ENCODE data around the gene PITPNM3. TPM values are rescaled to one million over a fixed set of nuclear protein-coding genes. Genes with fewer than 3 reads are reported as not detected.

The PITPNM3 gene
- total RNA-seq, 6 experiments from 2014 or later = 0.94 to 1.1 (median 1.0) TPM

DNA sequence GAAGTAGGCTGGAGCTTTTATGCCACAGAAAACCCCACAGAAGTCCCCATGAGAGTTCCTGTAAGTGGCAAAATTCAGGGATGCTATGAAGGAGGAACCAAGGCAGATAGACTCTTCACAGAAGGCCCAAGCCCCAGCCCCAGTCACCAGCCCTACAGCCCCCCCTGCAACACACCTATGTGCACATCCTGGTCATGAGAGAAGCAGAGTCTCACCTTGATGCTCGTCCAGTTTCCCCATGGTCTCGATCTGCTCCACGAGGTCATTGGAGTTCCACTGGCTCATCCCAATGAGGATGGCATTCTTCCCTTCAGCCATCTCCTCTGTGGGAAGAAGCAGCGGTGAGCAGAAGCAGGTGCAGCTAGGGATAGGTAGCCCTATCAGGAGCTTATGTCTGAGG, 31.2 kb downstream of the PITPNM3 start:
- TF ChIP-seq, protein P1, sequence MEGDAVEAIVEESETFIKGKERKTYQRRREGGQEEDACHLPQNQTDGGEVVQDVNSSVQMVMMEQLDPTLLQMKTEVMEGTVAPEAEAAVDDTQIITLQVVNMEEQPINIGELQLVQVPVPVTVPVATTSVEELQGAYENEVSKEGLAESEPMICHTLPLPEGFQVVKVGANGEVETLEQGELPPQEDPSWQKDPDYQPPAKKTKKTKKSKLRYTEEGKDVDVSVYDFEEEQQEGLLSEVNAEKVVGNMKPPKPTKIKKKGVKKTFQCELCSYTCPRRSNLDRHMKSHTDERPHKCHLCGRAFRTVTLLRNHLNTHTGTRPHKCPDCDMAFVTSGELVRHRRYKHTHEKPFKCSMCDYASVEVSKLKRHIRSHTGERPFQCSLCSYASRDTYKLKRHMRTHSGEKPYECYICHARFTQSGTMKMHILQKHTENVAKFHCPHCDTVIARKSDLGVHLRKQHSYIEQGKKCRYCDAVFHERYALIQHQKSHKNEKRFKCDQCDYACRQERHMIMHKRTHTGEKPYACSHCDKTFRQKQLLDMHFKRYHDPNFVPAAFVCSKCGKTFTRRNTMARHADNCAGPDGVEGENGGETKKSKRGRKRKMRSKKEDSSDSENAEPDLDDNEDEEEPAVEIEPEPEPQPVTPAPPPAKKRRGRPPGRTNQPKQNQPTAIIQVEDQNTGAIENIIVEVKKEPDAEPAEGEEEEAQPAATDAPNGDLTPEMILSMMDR (IDR thresholded peaks at IDR 0.05) = no peak
- no peak for DNase-seq
- Mint-ChIP-seq H3K27me3 (ENCODE audit: insufficient read depth) (peaks cover 14% of the 10 kb centered on the region), H3K4me1 (ENCODE audit: low read depth) (peaks cover 10% of the 10 kb centered on the region), H3K4me3 (no peak overlapping the region), H3K27ac (no peak overlapping the region), H3K36me3 (ENCODE audit: low read depth) (no peaks in the 10 kb centered on the region), H3K9me3 (no peaks in the 10 kb centered on the region)

DNA sequence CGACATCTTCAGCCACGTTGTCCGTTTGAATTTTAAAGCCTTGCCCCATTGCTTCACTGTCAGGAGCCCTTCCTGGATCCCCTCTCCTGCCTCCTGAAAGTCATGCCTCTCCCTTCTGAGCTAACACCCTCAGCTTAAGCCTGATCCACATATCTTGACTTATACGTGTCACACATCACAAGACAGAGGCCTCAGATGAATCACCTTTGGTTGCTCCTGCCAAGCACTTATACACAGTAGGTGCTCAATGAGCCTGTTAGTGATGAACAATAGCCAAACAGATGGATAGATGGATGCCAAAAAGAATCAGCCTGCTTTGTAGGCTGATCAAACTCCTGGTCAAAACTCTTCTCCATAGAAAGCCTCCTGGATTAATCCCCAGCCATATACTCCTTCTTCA, 31.8 kb downstream of the PITPNM3 start:
- H3K4me3 Mint-ChIP-seq = no peak overlapping the region
- no peak overlapping the region for H3K27ac Mint-ChIP-seq
- H3K4me1 Mint-ChIP-seq (ENCODE audit: low read depth) = peaks cover 10% of the 10 kb centered on the region
- H3K27me3 Mint-ChIP-seq (ENCODE audit: insufficient read depth) = peaks cover 12% of the 10 kb centered on the region
- TF ChIP-seq, protein P1 (IDR thresholded peaks at IDR 0.05) = no peak
- H3K9me3 Mint-ChIP-seq = no peaks in the 10 kb centered on the region
- no peak for DNase-seq
- no peaks in the 10 kb centered on the region for H3K36me3 Mint-ChIP-seq (ENCODE audit: low read depth)

DNA sequence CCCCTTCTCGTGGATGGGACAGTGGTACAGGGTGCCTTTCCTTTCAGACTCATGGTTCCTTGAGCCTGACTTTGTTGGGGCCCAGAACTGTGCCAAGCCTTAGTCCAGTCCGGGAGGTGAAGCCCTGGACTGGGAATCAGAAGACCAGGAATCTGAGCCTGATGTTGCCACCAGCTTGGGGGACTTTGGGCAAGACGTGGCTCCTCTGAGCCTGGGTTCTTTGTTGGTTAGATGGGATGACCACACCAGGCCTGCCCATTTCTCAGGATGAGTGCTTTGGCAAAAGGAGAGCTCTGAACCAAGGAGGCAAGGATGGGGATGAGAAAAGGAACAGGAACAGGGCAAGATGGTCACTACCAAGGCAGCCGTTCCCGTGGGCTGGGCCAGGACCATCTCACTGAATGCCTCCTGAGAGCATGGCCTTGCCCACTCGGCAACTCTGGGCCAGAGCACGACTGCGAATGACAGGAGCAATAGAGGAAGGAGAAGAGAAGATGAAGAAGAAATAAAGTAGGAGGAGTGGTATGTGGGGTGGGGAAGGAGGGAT, 32.5 kb downstream of the PITPNM3 start:
- Mint-ChIP-seq H3K36me3 (ENCODE audit: low read depth) (no peaks in the 10 kb centered on the region), H3K4me3 (no peak overlapping the region), H3K27me3 (ENCODE audit: insufficient read depth) (peaks cover 7% of the 10 kb centered on the region), H3K4me1 (ENCODE audit: low read depth) (peaks cover 10% of the 10 kb centered on the region), H3K27ac (no peak overlapping the region), H3K9me3 (no peaks in the 10 kb centered on the region)
- DNase-seq = no peak
- TF ChIP-seq, protein P1 (IDR thresholded peaks at IDR 0.05) = no peak

DNA sequence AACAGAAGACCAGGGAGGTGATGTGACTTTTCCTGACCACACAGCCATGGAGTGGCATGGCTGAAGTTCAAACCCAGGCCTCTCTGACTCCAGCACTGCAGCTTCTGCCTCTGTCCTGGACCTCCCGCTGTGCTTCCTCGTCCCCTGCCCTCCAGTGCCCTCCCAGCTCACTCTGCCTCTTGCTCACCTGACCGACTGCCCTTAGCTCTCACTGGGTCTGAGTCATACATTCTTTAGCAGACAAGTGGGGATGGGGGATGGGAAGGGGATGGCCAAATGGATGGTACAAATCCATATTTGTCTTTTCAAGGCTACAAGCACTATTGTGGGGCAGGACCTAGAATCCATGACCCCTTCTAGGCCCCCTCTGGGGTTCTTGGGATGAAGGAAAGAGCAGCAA, 33.0 kb downstream of the PITPNM3 start:
- TF ChIP-seq, protein P1 (IDR thresholded peaks at IDR 0.05) = no peak
- DNase-seq = no peak
- no peak overlapping the region for H3K27ac Mint-ChIP-seq
- no peaks in the 10 kb centered on the region for H3K9me3 Mint-ChIP-seq
- peaks cover 10% of the 10 kb centered on the region for H3K4me1 Mint-ChIP-seq (ENCODE audit: low read depth)
- no peak overlapping the region for H3K4me3 Mint-ChIP-seq
- peaks cover 7% of the 10 kb centered on the region for H3K27me3 Mint-ChIP-seq (ENCODE audit: insufficient read depth)
- no peaks in the 10 kb centered on the region for H3K36me3 Mint-ChIP-seq (ENCODE audit: low read depth)

DNA sequence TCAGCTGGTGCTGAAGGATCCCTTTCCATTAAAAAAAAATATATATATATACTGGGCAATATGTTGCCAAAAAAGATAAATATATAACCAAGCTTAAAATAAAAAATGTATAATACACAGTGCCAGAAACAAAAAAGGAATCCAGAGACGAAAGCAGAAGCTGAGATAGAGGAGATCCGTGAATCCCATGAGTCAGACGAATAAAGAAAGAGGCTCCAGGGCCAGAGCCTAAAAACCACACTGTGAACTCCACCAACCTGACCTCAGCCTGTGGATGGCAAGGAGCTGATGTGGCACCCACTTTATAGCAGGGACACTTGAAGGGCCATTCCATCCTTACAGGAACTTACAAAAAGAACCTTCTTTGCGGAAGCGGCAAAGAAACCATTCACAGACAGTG, 34.8 kb downstream of the PITPNM3 start:
- no peak for DNase-seq
- H3K36me3 Mint-ChIP-seq (ENCODE audit: low read depth) = no peaks in the 10 kb centered on the region
- no peaks in the 10 kb centered on the region for H3K9me3 Mint-ChIP-seq
- H3K27me3 Mint-ChIP-seq (ENCODE audit: insufficient read depth) = peaks cover 7% of the 10 kb centered on the region
- H3K4me1 Mint-ChIP-seq (ENCODE audit: low read depth) = peaks cover 10% of the 10 kb centered on the region
- H3K4me3 Mint-ChIP-seq = no peak overlapping the region
- no peak overlapping the region for H3K27ac Mint-ChIP-seq
- TF ChIP-seq, protein P1 (IDR thresholded peaks at IDR 0.05) = no peak

DNA sequence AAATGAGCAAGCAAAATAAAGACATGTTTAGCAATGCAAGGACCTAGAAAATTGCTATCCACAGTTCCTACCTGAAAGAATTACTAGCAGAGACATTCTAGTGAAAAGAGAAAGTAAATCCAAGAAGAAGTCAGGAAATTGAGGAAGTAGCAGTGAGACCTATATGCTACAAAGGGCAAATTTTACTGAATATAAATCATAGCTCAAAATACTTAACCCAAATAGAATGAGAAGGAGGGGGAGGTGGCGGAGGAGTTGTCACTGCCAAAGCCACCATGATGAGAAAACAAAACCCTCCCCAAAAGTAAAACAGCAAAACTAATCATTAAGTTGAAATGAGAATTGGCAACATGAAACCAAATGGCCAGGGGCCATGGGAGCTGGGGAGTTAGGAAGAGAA, 39.3 kb downstream of the PITPNM3 start:
- Mint-ChIP-seq H3K4me1 (ENCODE audit: low read depth) (peaks cover 9% of the 10 kb centered on the region), H3K9me3 (peaks cover 3% of the 10 kb centered on the region; the same call in 1 of the 2 replicates), H3K4me3 (no peak overlapping the region), H3K27me3 (ENCODE audit: insufficient read depth) (0 out of 2 replicates have a peak, but pooled peaks cover under 1% of the 10 kb centered on the region), H3K36me3 (ENCODE audit: low read depth) (no peaks in the 10 kb centered on the region), H3K27ac (no peak overlapping the region)
- TF ChIP-seq, protein P1 (IDR thresholded peaks at IDR 0.05) = no peak
- no peak for DNase-seq

Data from HFFc6 (cell line).